ENCODE results near the gene RPL32.

The RPL32 gene

GRCh38 chr3:12829404-12829803 lies 12.0 kb downstream of the RPL32 start:
- no peak for TF ChIP-seq CTCF (IDR thresholded peaks at IDR 0.05; ENCODE audit: poor library complexity, severe bottlenecking)
- peak; percentile 49 for ATAC-seq (ENCODE audit: low read depth)
- H3K4me3 ChIP-seq (ENCODE audit: severe bottlenecking): no peak overlapping the region
- H3K9me3 ChIP-seq (ENCODE audit: severe bottlenecking): no peaks in the 10 kb centered on the region
- no peak for DNase-seq (ENCODE audit: low spot score)
- H3K36me3 ChIP-seq (ENCODE audit: low read depth): peaks cover 36% of the 10 kb centered on the region
- no peaks in the 10 kb centered on the region for H3K27me3 ChIP-seq (ENCODE audit: insufficient read depth, poor library complexity, severe bottlenecking)
- peak overlapping the region; percentile 84 for H3K27ac ChIP-seq (ENCODE audit: poor library complexity, severe bottlenecking)
- H3K4me1 ChIP-seq (ENCODE audit: insufficient read depth, poor library complexity, severe bottlenecking): peaks cover 27% of the 10 kb centered on the region

GRCh38 chr3:12828751-12829150 lies 12.6 kb downstream of the RPL32 start:
- no peaks in the 10 kb centered on the region for H3K9me3 ChIP-seq (ENCODE audit: severe bottlenecking)
- peak overlapping the region; percentile 84 for H3K27ac ChIP-seq (ENCODE audit: poor library complexity, severe bottlenecking)
- ATAC-seq (ENCODE audit: low read depth) (peak; percentile 24), DNase-seq (ENCODE audit: low spot score) (no peak)
- H3K4me3 ChIP-seq (ENCODE audit: severe bottlenecking): no peak overlapping the region
- H3K36me3 ChIP-seq (ENCODE audit: low read depth): peaks cover 30% of the 10 kb centered on the region
- no peak for TF ChIP-seq CTCF (IDR thresholded peaks at IDR 0.05; ENCODE audit: poor library complexity, severe bottlenecking)
- peaks cover 27% of the 10 kb centered on the region for H3K4me1 ChIP-seq (ENCODE audit: insufficient read depth, poor library complexity, severe bottlenecking)
- no peaks in the 10 kb centered on the region for H3K27me3 ChIP-seq (ENCODE audit: insufficient read depth, poor library complexity, severe bottlenecking)

GRCh38 chr3:12825156-12825555 lies 16.2 kb downstream of the RPL32 start:
- ATAC-seq (ENCODE audit: low read depth): no peak
- H3K36me3 ChIP-seq (ENCODE audit: low read depth): no peaks in the 10 kb centered on the region
- TF ChIP-seq CTCF (IDR thresholded peaks at IDR 0.05; ENCODE audit: poor library complexity, severe bottlenecking): no peak

GRCh38 chr3:12824299-12824698 lies 17.1 kb downstream of the RPL32 start:
- Histone ChIP-seq H3K27ac (ENCODE audit: poor library complexity, severe bottlenecking) (no peak overlapping the region), H3K4me3 (ENCODE audit: severe bottlenecking) (no peak overlapping the region), H3K4me1 (ENCODE audit: insufficient read depth, poor library complexity, severe bottlenecking) (peaks cover 10% of the 10 kb centered on the region), H3K27me3 (ENCODE audit: insufficient read depth, poor library complexity, severe bottlenecking) (no peaks in the 10 kb centered on the region), H3K9me3 (ENCODE audit: severe bottlenecking) (no peaks in the 10 kb centered on the region), H3K36me3 (ENCODE audit: low read depth) (no peaks in the 10 kb centered on the region)
- no peak for TF ChIP-seq CTCF (IDR thresholded peaks at IDR 0.05; ENCODE audit: poor library complexity, severe bottlenecking)
- no peak for DNase-seq (ENCODE audit: low spot score)
- ATAC-seq (ENCODE audit: low read depth): no peak

More at GRCh38 chr3:12825156-12825555, 16.2 kb downstream of the RPL32 start:
- Histone ChIP-seq H3K27ac (ENCODE audit: poor library complexity, severe bottlenecking) (no peak overlapping the region), H3K4me1 (ENCODE audit: insufficient read depth, poor library complexity, severe bottlenecking) (peaks cover 18% of the 10 kb centered on the region), H3K9me3 (ENCODE audit: severe bottlenecking) (no peaks in the 10 kb centered on the region), H3K27me3 (ENCODE audit: insufficient read depth, poor library complexity, severe bottlenecking) (no peaks in the 10 kb centered on the region), H3K4me3 (ENCODE audit: severe bottlenecking) (no peak overlapping the region)
- DNase-seq (ENCODE audit: low spot score): no peak

GRCh38 chr3:12822725-12823373 lies 18.5 kb downstream of the RPL32 start:
- peak; percentile 58 for TF ChIP-seq CTCF (IDR thresholded peaks at IDR 0.05; ENCODE audit: poor library complexity, severe bottlenecking)
- H3K4me3 ChIP-seq (ENCODE audit: severe bottlenecking): no peak overlapping the region
- no peak for DNase-seq (ENCODE audit: low spot score)
- H3K4me1 ChIP-seq (ENCODE audit: insufficient read depth, poor library complexity, severe bottlenecking): no peaks in the 10 kb centered on the region
- no peaks in the 10 kb centered on the region for H3K9me3 ChIP-seq (ENCODE audit: severe bottlenecking)
- H3K27ac ChIP-seq (ENCODE audit: poor library complexity, severe bottlenecking): no peak overlapping the region
- peak; percentile 62; the same call in 2 of the 3 replicates for ATAC-seq (ENCODE audit: low read depth)
- H3K27me3 ChIP-seq (ENCODE audit: insufficient read depth, poor library complexity, severe bottlenecking): no peaks in the 10 kb centered on the region
- H3K36me3 ChIP-seq (ENCODE audit: low read depth): no peaks in the 10 kb centered on the region

All from RWPE2 (cell line).